ENCODE results near the gene GNG2. TPM values are rescaled to one million over a fixed set of nuclear protein-coding genes. Genes with fewer than 3 reads are reported as not detected.
A peak's percentile ranks its signal among the peaks of the same experiment; 100 is the strongest.

Gene GNG2
- total and polyA plus RNA-seq, 2 of the 8 experiments (the other 6 are each of a cell fraction or from before 2014, with no cell fraction given), result 8.2 to 17.9 TPM

DNA sequence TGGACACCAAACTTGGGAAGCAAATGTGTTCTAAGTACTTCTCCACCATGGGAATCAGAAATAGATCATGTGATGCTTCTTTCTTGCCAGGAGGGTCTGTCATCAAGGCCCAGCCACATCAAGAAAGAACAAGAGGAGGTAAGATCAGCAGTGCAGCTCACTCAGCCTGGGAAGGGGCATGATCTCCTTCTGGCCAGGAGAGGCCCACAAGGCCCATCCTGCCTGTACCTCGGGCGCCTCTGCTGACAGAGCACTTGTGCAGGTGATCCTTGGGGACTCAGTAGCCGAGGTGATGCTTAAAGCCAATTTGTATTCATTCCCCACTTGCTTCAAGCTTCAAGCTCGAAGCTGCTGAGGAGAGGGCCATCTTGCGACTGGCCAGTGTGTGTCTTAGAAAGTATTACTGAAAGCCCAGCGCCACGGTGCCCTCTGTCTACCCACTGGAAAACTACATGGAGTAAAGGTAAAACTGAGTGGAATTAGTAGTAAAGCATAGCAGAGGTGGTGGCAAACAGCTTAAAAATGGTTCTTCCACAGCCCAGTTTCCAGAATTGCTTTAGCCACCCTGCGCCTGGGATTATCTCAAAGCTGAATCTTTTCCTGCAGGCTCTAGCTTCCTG is 155.1 kb downstream of the GNG2 start:
- H2BK20ac ChIP-seq (ENCODE audit: low read length), result no peak overlapping the region; the same call in 1 of the 2 replicates
- H4K91ac ChIP-seq (replicated peaks; ENCODE audit: insufficient read length, low read length), result no peak overlapping the region
- H2AFZ ChIP-seq (ENCODE audit: low read length), result no peak overlapping the region
- H3K4me2 ChIP-seq (ENCODE audit: insufficient read depth in 1 of 2, low read depth in 2 of 2, low read length in 2 of 2), result no peak overlapping the region
- peaks cover 7 to 16% (median 11%) of the 10 kb centered on the region in 4 experiments for H3K36me3 ChIP-seq (ENCODE audit: control insufficient read depth in 2 of 4, insufficient read depth in 4 of 4, low read length in 3 of 4)
- peak in 1 of 2 experiments; percentile 61 for DNase-seq (ENCODE audit: low read depth in 1 of 2, low spot score in 2 of 2)
- H3K4ac ChIP-seq (replicated peaks; ENCODE audit: insufficient read length, low read depth, low read length), result no peak overlapping the region
- H3K18ac ChIP-seq (ENCODE audit: extremely low read depth, low read length), result no peak overlapping the region
- CTCF ChIA-PET (ENCODE audit: partially characterized antibody), result interaction anchor here (0.5 to 5.0 kb wide), 33 partner anchors 9 to 1873 kb away, joined by 3 to 46 read pairs (median 3); partner anchors contain the start of genes NID2 and TRIM9
- no peak for FAIRE-seq
- H2BK15ac ChIP-seq (ENCODE audit: low read length), result peak overlapping the region; percentile 51; the same call in 1 of the 2 replicates
- no peak overlapping the region for H2AK5ac ChIP-seq (ENCODE audit: low read depth, low read length)
- no peak overlapping the region for H3K27ac ChIP-seq (ENCODE audit: low read depth, low read length)
- TF ChIP-seq CTCF (IDR thresholded peaks at IDR 0.05; ENCODE audit: control extremely low read depth in 1 of 3, insufficient read depth in 1 of 3, low read depth in 1 of 3, low read length in 3 of 3), result peak; percentile 37 to 73 (median 55)
- TF ChIP-seq RAD21 (IDR thresholded peaks at IDR 0.05 in 1 of 2, conservative IDR thresholded peaks at IDR 0.05 in 1 of 2; ENCODE audit: low read depth in 2 of 2, low read length in 2 of 2), result peak; percentile 52 to 56
- peak; percentile 58; the same call in 1 of the 2 replicates for TF ChIP-seq YY1 (IDR thresholded peaks at IDR 0.05; ENCODE audit: low read depth, low read length)
- TF ChIP-seq, protein P1, sequence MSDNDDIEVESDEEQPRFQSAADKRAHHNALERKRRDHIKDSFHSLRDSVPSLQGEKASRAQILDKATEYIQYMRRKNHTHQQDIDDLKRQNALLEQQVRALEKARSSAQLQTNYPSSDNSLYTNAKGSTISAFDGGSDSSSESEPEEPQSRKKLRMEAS (IDR thresholded peaks at IDR 0.05), result no peak
- no peaks in the 10 kb centered on the region for H4K20me1 ChIP-seq (replicated peaks in 1 of 2; ENCODE audit: control insufficient read depth in 1 of 2, insufficient read depth in 2 of 2, low read length in 2 of 2)
- H3K27me3 ChIP-seq (replicated peaks in 1 of 4; ENCODE audit: control insufficient read depth in 3 of 4, extremely low read depth in 1 of 4, insufficient read depth in 3 of 4, low read length in 3 of 4), result no peaks in the 10 kb centered on the region
- H2BK12ac ChIP-seq (ENCODE audit: low read depth, low read length), result no peak overlapping the region; the same call in 1 of the 2 replicates
- H3K23ac ChIP-seq (ENCODE audit: insufficient read length), result no peak overlapping the region
- POLR2A ChIA-PET (ENCODE audit: partially characterized antibody), result interaction anchor here (1.2 to 1.6 kb wide), 2 partner anchors 8 to 116 kb away, joined by 3 to 5 read pairs; no protein-coding TSS in a partner anchor
- H3K14ac ChIP-seq (ENCODE audit: insufficient read length), result no peak overlapping the region
- H4K5ac ChIP-seq (ENCODE audit: insufficient read length, low read depth, low read length), result no peak overlapping the region
- no peak overlapping the region for H2BK5ac ChIP-seq (ENCODE audit: low read depth, low read length)
- H3K4me1 ChIP-seq (replicated peaks in 1 of 4; ENCODE audit: control insufficient read depth in 3 of 4, insufficient read depth in 4 of 4, low read length in 3 of 4), result peaks cover 2 to 12% (median 11%) of the 10 kb centered on the region in 4 experiments; a peak in 6 of 7 replicates
- H2BK120ac ChIP-seq (replicated peaks; ENCODE audit: low read depth, low read length), result no peak overlapping the region
- no peak overlapping the region for H4K8ac ChIP-seq (ENCODE audit: extremely low read depth, insufficient read depth, low read length)
- no peaks in the 10 kb centered on the region for H3K79me2 ChIP-seq (ENCODE audit: control insufficient read depth in 1 of 2, insufficient read depth in 2 of 2, low read length in 2 of 2)
- 79% methylated on average over 8 of the region's 8 CpGs; no CpG with 5 or more reads in 1 of the 2 experiments for WGBS, 2 experiments (ENCODE audit: extremely low coverage in 1 of 2, insufficient coverage in 1 of 2, insufficient read length in 1 of 2, insufficient replicate concordance in 2 of 2, low coverage in 1 of 2, low lambda C conversion rate in 2 of 2, missing lambda C conversion rate in 1 of 2)
- H3K9me3 ChIP-seq (ENCODE audit: insufficient read depth in 2 of 2, low read depth in 1 of 2, low read length in 1 of 2), result no peaks in the 10 kb centered on the region; a peak in 1 of 4 replicates
- no peak overlapping the region for H3K9ac ChIP-seq (replicated peaks in 1 of 4; ENCODE audit: extremely low read depth in 1 of 4, low read depth in 3 of 4, low read length in 3 of 4)
- no peak overlapping the region for H3K4me3 ChIP-seq (ENCODE audit: extremely low read depth in 1 of 4, insufficient read depth in 2 of 4, low read depth in 3 of 4, low read length in 4 of 4)
- no peak overlapping the region for H3K56ac ChIP-seq (replicated peaks; ENCODE audit: insufficient read length, low read depth, low read length)
- no peaks in the 10 kb centered on the region for H3K79me1 ChIP-seq (ENCODE audit: low read depth, low read length)
- H3K23me2 ChIP-seq (ENCODE audit: low read depth, low read length), result no peaks in the 10 kb centered on the region
